ENCODE measurements around the gene PLD6.
"Not testable (repeated sequence)": the region's sequence is repeated elsewhere in the genome, so short reads cannot be mapped to it uniquely, and the experiment has no call there.

PLD6 gene

GRCh38 chr17:17196776-17197175, 9.4 kb downstream of the PLD6 start:
- no peak for FAIRE-seq

GRCh38 chr17:17195466-17195865, 10.7 kb downstream of the PLD6 start:
- not testable (repeated sequence) for FAIRE-seq

- no peak for FAIRE-seq
Observed at GRCh38 chr17:17191961-17192381, 14.2 kb downstream of the PLD6 start.

- FAIRE-seq = no peak
Observed at GRCh38 chr17:17191346-17191792, 14.8 kb downstream of the PLD6 start.

GRCh38 chr17:17190188-17190587, 15.9 kb downstream of the PLD6 start:
- FAIRE-seq = no peak

- no peak for FAIRE-seq
Observed at GRCh38 chr17:17189559-17189958, 16.6 kb downstream of the PLD6 start.

- no peak for FAIRE-seq
Observed at GRCh38 chr17:17188586-17188985, 17.5 kb downstream of the PLD6 start.

GRCh38 chr17:17186551-17187505, 19.3 kb downstream of the PLD6 start:
- no peak for FAIRE-seq

- no peak for FAIRE-seq
Observed at GRCh38 chr17:17186051-17186450, 20.1 kb downstream of the PLD6 start.

GRCh38 chr17:17184985-17185757, 21.0 kb downstream of the PLD6 start:
- FAIRE-seq = not testable (repeated sequence)

- FAIRE-seq = no peak
Observed at GRCh38 chr17:17183744-17184143, 22.4 kb downstream of the PLD6 start.

- FAIRE-seq = no peak
Observed at GRCh38 chr17:17182598-17183136, 23.5 kb downstream of the PLD6 start.

GRCh38 chr17:17181666-17182597, 24.2 kb downstream of the PLD6 start:
- no peak for FAIRE-seq

- no peak for FAIRE-seq
Observed at GRCh38 chr17:17180741-17181525, 25.2 kb downstream of the PLD6 start.

GRCh38 chr17:17180141-17180603, 26.0 kb downstream of the PLD6 start:
- FAIRE-seq = no peak

- no peak for FAIRE-seq
Observed at GRCh38 chr17:17179371-17179827, 26.7 kb downstream of the PLD6 start.

- FAIRE-seq = no peak
Observed at GRCh38 chr17:17177176-17177575, 29.0 kb downstream of the PLD6 start.

- FAIRE-seq = no peak
Observed at GRCh38 chr17:17176341-17176740, 29.8 kb downstream of the PLD6 start.

- no peak for FAIRE-seq
Observed at GRCh38 chr17:17175917-17176316, 30.2 kb downstream of the PLD6 start.

- FAIRE-seq = no peak
Observed at GRCh38 chr17:17175340-17175739, 30.8 kb downstream of the PLD6 start.

- no peak for FAIRE-seq
Observed at GRCh38 chr17:17173921-17174320, 32.2 kb downstream of the PLD6 start.
